Tibial artery (tissue), 4 donors: ENCODE measurements around the gene RPSA.

ENCODE experiments used
- DNase-seq, 2 donors: peaks; one replicate each; pipeline ENCODE4 v3.0.0-alpha.2; 2019
- H3K27ac ChIP-seq, 2 donors: fragments of 200-600 bp; sonication (generic) in 1 of 2; 1 replicate in 1 of 2; 2 replicates in 1 of 2; pipeline ENCODE4 v1.5.1; 2018 to 2019; ENCODE audit warnings: mild to moderate bottlenecking in 1 of 2
- H3K27me3 ChIP-seq, 2 donors: fragments of 200-600 bp; sonication (generic) in 1 of 2; one replicate each; pipeline versions ENCODE4 v1.5.1 to v1.6.0; 2016 to 2019
- H3K36me3 ChIP-seq, 3 donors: fragments of 200-600 bp; sonication (generic) in 2 of 3; one replicate each; pipeline ENCODE4 v1.5.1; 2016 to 2019; ENCODE audit warnings: mild to moderate bottlenecking in 2 of 3
- H3K4me1 ChIP-seq, 4 donors: fragments of 200-600 bp; sonication (generic) in 2 of 4; 1 replicate in 3 of 4; 2 replicates in 1 of 4; pipeline ENCODE4 v1.5.1; 2016 to 2019
- H3K4me3 ChIP-seq, 2 donors: fragments of 200-600 bp; sonication (generic) in 1 of 2; 1 replicate in 1 of 2; 2 replicates in 1 of 2; pipeline ENCODE4 v1.5.1; 2018 to 2019; ENCODE audit warnings: mild to moderate bottlenecking in 2 of 2
- H3K9me3 ChIP-seq, 3 donors: fragments of 200-600 bp; sonication (generic) in 1 of 3; one replicate each; pipeline ENCODE4 v1.5.1; 2016 to 2019
- CTCF ChIP-seq, 2 experiments: fragments of 200-600 bp in 1 of 2; fragments of 450-650 bp in 1 of 2; IDR thresholded peaks; one replicate each; pipeline ENCODE4 v1.5.1; 2017 to 2019; ENCODE audit warnings: antibody characterized with exemption in 2 of 2, mild to moderate bottlenecking in 1 of 2, moderate library complexity in 1 of 2
- intact Hi-C: fragments of 100-400 bp; cut with DNase I; formaldehyde crosslinking; loops from one replicate; pipeline ENCODE4 v1.15.0; 2023; ENCODE audit warnings: low total_unique reads

The RPSA gene

DNA sequence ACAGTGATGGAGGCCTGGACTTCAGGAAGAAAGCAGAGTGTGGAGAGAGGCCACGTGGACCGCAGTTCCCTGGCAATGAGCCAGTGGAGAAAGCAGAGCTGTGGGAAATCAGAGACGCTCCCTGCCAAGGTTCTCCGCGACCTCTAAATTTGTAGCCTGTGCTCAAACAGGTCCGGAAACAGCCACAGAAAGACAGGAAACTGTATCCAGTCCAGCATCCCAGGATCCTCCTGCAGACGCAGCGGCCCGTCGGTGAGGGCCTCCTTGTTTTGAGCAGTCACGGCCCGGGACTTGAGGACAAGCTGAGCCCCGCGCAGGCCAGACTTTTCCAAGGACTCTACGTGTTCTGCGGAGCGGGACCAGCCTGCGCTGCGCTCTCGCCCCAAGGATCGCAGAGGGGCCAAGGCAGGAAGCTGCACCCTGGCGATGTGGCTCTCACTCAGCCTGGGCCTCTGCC, 22.3 kb downstream of the RPSA start:
- peaks cover 0 to 3% (median 1%) of the 10 kb centered on the region in 4 donors for H3K4me1 ChIP-seq
- TF ChIP-seq CTCF (IDR thresholded peaks at IDR 0.05): no peak
- intact Hi-C loops: no loop called here
- H3K27ac ChIP-seq: no peak overlapping the region
- no peaks in the 10 kb centered on the region for H3K27me3 ChIP-seq
- H3K4me3 ChIP-seq: no peak overlapping the region
- DNase-seq: no peak
- no peaks in the 10 kb centered on the region for H3K9me3 ChIP-seq
- no peaks in the 10 kb centered on the region for H3K36me3 ChIP-seq

DNA sequence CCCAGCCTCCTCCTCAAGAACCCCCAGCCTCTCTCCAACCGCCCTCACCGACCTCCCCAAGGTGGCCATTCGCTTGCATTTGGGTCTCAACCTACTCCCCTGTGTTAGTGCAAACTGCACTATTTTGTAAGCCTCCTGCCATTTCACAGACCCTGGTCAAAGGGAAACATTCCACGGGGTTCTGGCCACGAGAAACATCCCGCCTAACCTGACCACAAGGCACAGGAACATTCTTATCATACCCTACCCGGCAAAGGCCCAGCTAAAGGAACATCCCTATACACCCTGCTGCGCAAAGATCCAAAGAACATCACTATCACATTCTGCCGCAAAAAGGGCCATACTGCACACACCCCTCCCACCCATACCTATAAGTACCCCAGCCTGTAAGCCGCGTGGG, 22.9 kb downstream of the RPSA start:
- no peaks in the 10 kb centered on the region for H3K27me3 ChIP-seq
- H3K27ac ChIP-seq: no peak overlapping the region
- no peak for TF ChIP-seq CTCF (IDR thresholded peaks at IDR 0.05)
- no peak for DNase-seq
- no peak overlapping the region for H3K4me3 ChIP-seq
- H3K4me1 ChIP-seq: peaks cover 0 to 3% (median 1%) of the 10 kb centered on the region in 4 donors
- intact Hi-C loops: no loop called here
- no peaks in the 10 kb centered on the region for H3K9me3 ChIP-seq
- no peaks in the 10 kb centered on the region for H3K36me3 ChIP-seq

DNA sequence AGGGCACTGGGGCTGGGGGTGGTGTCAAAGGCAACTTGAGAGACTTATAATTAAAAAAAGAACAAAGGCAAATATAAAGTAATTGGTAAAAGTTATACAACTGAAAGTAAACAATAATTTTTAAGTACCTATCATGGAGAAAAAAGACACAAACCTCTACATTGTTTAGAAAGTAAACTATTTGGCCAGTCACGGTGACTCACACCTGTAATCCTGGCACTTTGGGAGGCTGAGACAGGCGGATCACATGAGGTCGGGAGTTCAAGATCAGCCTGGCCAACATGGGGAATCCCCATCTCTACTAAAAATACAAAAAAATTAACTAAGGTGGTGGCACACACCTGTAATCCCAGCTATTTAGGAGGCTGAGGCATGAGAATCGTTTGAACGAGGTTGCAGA, 25.8 kb downstream of the RPSA start:
- intact Hi-C loops: no loop called here
- no peak for TF ChIP-seq CTCF (IDR thresholded peaks at IDR 0.05)
- H3K27ac ChIP-seq: no peak overlapping the region
- no peaks in the 10 kb centered on the region for H3K9me3 ChIP-seq
- no peak for DNase-seq
- H3K36me3 ChIP-seq: no peaks in the 10 kb centered on the region
- H3K27me3 ChIP-seq: no peaks in the 10 kb centered on the region
- peaks cover 0 to 3% (median 1%) of the 10 kb centered on the region in 4 donors for H3K4me1 ChIP-seq
- no peak overlapping the region for H3K4me3 ChIP-seq

DNA sequence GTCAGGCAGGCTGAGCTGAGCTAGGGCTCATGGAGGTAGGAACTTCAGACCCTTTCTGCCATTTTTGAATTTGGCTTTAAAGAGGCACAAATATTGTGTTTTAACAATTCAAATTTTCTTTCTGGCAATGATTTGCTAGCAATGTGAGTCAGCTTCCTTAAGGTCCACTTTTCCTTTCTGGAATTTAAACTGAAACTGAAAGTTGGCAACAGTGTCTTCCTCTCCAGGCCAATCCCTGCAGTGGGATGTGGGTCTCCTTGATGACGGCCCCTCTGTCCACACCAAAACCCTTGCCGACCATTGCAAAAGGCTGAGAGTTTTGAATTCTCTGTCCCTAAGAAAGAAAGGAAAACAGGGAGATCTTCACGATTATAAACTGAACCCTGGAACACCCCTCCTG, 27.1 kb downstream of the RPSA start:
- intact Hi-C loops: no loop called here
- no peak overlapping the region for H3K4me3 ChIP-seq
- TF ChIP-seq CTCF (IDR thresholded peaks at IDR 0.05): no peak
- DNase-seq: no peak
- H3K27ac ChIP-seq: no peak overlapping the region
- H3K36me3 ChIP-seq: no peaks in the 10 kb centered on the region
- H3K4me1 ChIP-seq: peaks cover 0 to 3% (median 1%) of the 10 kb centered on the region in 4 donors
- H3K27me3 ChIP-seq: no peaks in the 10 kb centered on the region
- H3K9me3 ChIP-seq: no peaks in the 10 kb centered on the region

GRCh38 chr3:39434574-39434973, 28.1 kb downstream of the RPSA start:
- DNase-seq: no peak
- H3K4me1 ChIP-seq: peaks cover 0 to 3% (median 1%) of the 10 kb centered on the region in 4 donors
- intact Hi-C loops: no loop called here
- no peaks in the 10 kb centered on the region for H3K9me3 ChIP-seq
- no peak for TF ChIP-seq CTCF (IDR thresholded peaks at IDR 0.05)
- no peak overlapping the region for H3K4me3 ChIP-seq
- H3K36me3 ChIP-seq: no peaks in the 10 kb centered on the region
- no peaks in the 10 kb centered on the region for H3K27me3 ChIP-seq
- no peak overlapping the region for H3K27ac ChIP-seq
